Measurements from ENCODE around the gene ZNF787. TPM values are rescaled to one million over a fixed set of nuclear protein-coding genes. Genes with fewer than 3 reads are reported as not detected.
A peak's percentile ranks its signal among the peaks of the same experiment; 100 is the strongest.

Gene ZNF787
- total RNA-seq, 2 donors from 2014 or later, result 6.0 to 11.8 TPM

DNA sequence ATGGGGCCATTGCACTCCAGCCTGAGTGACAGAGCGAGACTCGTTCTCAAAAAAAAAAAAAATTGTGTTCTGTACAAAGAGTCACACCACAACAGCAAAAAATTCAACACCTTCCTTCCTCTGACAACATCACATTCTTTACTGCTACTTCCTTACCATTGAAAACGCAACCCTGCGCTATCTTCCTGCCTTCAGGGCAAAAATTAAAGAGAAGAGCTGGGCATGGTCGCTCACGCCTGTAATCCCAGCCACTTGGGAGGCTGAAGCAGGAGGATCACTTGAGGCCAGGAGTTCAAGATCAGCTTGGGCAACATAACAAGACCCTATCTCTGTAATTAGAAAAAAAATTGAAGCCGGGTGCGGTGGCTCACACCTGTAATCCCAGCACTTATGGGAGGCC lies 10.6 kb upstream of the ZNF787 start:
- TF ChIP-seq, protein P1, sequence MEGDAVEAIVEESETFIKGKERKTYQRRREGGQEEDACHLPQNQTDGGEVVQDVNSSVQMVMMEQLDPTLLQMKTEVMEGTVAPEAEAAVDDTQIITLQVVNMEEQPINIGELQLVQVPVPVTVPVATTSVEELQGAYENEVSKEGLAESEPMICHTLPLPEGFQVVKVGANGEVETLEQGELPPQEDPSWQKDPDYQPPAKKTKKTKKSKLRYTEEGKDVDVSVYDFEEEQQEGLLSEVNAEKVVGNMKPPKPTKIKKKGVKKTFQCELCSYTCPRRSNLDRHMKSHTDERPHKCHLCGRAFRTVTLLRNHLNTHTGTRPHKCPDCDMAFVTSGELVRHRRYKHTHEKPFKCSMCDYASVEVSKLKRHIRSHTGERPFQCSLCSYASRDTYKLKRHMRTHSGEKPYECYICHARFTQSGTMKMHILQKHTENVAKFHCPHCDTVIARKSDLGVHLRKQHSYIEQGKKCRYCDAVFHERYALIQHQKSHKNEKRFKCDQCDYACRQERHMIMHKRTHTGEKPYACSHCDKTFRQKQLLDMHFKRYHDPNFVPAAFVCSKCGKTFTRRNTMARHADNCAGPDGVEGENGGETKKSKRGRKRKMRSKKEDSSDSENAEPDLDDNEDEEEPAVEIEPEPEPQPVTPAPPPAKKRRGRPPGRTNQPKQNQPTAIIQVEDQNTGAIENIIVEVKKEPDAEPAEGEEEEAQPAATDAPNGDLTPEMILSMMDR (IDR thresholded peaks at IDR 0.05), result no peak
- Histone ChIP-seq H3K9me3 (no peaks in the 10 kb centered on the region), H3K4me1 (peaks cover 0 to 12% of the 10 kb centered on the region in 2 donors), H3K36me3 (no peaks in the 10 kb centered on the region), H3K27me3 (no peaks in the 10 kb centered on the region), H3K27ac (peak overlapping the region in 1 of 2 donors; percentile 44), H3K4me3 (no peak overlapping the region)
- no peak for DNase-seq (ENCODE audit: low spot score)

DNA sequence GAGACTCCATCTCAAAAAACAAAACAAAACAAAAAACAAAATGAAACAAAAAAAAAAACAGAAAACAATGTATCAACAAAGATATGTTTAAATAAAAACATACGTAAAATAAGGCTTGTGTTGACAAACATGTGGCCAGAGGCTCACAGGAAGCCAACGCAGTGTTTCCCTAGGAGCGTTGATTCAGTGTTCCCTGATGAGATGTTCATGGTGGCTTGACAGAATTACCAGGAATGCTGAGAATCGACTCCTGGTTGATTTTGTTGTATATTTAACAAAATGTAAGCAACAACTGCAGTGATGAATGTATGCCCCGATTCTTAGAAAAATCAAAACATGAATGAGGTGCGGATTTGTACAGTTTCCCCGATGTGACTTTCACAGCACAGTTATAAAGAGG lies 8.9 kb upstream of the ZNF787 start:
- Histone ChIP-seq H3K4me1 (peaks cover 0 to 12% of the 10 kb centered on the region in 2 donors), H3K9me3 (no peaks in the 10 kb centered on the region), H3K36me3 (no peaks in the 10 kb centered on the region), H3K27me3 (no peaks in the 10 kb centered on the region), H3K4me3 (no peak overlapping the region), H3K27ac (no peak overlapping the region)
- TF ChIP-seq, protein P1 (IDR thresholded peaks at IDR 0.05), result no peak
- DNase-seq (ENCODE audit: low spot score), result no peak

DNA sequence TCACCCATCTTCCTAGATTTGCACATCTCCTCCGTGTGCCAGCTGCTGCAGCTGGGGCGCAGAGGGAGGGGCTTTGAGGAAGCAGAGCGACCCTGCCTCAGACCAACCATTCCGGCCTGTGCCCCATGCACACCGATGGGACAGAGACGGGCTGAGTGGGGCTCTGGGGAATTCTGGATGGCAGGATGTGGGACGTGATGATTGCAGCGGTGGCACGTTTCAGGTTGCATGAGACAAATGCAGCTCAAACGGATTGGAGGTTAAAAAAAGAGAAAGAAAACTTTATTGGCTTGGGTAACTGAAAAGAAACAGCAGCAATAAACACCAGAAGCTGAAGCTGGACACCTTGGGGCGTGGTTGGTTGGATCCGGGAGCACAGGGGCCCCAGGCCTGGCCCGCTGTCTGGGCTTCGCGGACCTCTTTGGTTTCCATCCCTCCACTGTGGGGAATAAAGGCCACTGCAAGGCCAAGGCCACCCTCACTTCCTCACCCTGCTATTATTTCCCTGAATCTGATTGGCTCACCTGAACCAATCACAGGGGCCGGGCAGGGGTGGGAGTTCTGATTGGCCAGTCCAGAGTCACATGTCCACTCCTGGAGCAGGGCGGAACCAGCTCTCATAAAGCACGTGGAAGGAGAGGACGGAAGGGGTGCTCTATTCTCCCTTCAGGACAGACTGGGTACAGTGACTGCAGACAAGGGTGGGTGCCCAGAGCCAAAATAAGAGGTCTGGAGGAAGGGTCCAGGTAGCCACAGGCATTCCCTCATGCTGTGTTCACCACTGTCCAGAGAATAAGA lies 6.1 kb upstream of the ZNF787 start:
- Histone ChIP-seq H3K4me3 (no peak overlapping the region), H3K9me3 (no peaks in the 10 kb centered on the region), H3K36me3 (no peaks in the 10 kb centered on the region), H3K4me1 (peaks cover 0 to 8% of the 10 kb centered on the region in 2 donors), H3K27ac (no peak overlapping the region), H3K27me3 (no peaks in the 10 kb centered on the region)
- no peak for DNase-seq (ENCODE audit: low spot score)
- TF ChIP-seq, protein P1 (IDR thresholded peaks at IDR 0.05), result no peak

DNA sequence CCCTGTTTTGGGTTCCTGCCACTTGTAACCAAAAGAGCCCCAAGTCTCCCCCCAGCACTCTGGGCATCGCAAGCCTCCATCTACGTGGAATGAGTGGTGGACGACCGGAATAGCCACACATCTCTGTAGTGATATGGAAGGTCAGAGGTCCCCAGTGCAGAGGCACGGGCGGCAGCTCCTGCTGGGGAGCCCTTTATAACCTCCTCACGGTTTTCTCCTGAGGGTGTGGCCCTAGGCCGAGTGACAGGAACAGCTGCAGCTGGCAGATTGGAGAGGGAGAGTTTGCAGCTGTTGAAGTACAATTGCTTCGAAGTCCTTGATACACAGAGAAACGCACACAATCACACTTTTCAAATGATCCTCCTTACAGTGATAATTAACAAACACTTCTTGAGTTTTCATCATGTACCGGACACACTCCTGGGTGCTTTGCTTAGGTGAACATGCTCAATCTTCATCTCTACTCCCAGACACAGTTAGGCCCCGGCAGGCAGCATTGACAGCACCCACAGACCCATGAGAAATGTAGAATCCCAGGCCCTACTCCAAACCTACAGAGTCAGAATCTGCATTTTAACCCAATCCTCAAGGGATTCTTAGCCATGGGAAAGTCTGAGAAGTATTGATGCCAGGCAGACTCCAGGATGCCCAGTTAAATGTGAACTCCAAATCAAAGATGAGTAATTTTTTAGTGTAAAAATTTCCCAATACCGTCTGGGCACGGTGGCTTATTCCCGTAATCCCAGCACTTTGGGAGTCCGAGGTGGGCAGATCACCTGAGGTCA lies 4.9 kb upstream of the ZNF787 start:
- Histone ChIP-seq H3K4me3 (no peak overlapping the region), H3K27me3 (no peaks in the 10 kb centered on the region), H3K9me3 (no peaks in the 10 kb centered on the region), H3K27ac (no peak overlapping the region), H3K36me3 (no peaks in the 10 kb centered on the region), H3K4me1 (peaks cover 0 to 6% of the 10 kb centered on the region in 2 donors)
- DNase-seq (ENCODE audit: low spot score), result no peak
- TF ChIP-seq, protein P1 (IDR thresholded peaks at IDR 0.05), result no peak

DNA sequence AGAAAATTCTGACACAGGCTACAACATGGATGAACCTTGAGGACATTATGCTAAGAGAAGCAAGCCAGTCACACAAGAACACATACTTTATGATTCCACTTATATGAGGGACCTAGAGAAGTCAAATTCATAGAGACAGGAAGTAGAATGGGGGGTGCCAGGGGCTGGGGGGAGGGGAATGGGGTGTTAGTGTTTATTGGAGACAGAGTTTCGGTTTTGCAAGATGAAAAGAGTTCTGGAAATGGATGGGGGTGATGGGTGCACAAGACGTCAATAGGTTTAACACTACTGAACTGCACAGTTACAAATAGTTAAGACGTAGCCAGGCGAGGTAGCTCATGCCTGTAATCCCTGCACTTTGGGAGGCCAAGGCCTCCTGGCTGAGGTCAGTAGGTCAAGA lies 3.5 kb upstream of the ZNF787 start:
- H3K4me3 ChIP-seq, result no peak overlapping the region
- H3K27ac ChIP-seq, result no peak overlapping the region
- H3K9me3 ChIP-seq, result no peaks in the 10 kb centered on the region
- TF ChIP-seq, protein P1 (IDR thresholded peaks at IDR 0.05), result no peak
- no peaks in the 10 kb centered on the region for H3K36me3 ChIP-seq
- H3K27me3 ChIP-seq, result no peaks in the 10 kb centered on the region
- DNase-seq (ENCODE audit: low spot score), result no peak
- peaks cover 0 to 14% of the 10 kb centered on the region in 2 donors for H3K4me1 ChIP-seq
